GM12878 (cell line): ENCODE data around the gene YIPF4. TPM values are rescaled to one million over a fixed set of nuclear protein-coding genes. Genes with fewer than 3 reads are reported as not detected.
A peak's percentile ranks its signal among the peaks of the same experiment; 100 is the strongest.
"Not testable (repeated sequence)": the region's sequence is repeated elsewhere in the genome, so short reads cannot be mapped to it uniquely, and the experiment has no call there.

Experiments used
- ATAC-seq: fragments of 200-7000 bp; cut with Tn5 transposase; 3 replicates; pipeline ENCODE4 v1.9.1; 2020; ENCODE audit warnings: mild to moderate bottlenecking, moderate library complexity
- BruUV-seq: library from RNA; stranded (reverse); fragments of 400-500 nt; replicated peaks from 2 replicates; lab custom pipeline; 2021; lab: Mats Ljungman, UMichigan
- CTCF ChIA-PET: fragments of 300-600 bp; sonication (Branson Sonifier 250); formaldehyde crosslinking; extraction: SDS; loops from one replicate; lab custom pipeline; 2021; ENCODE audit warnings: inconsistent platforms; lab: Yijun Ruan, JAX
- POLR2A ChIA-PET: fragments of 350-600 bp; formaldehyde crosslinking; extraction: SDS; loops from one replicate; lab custom pipeline; 2021; ENCODE audit warnings: inconsistent platforms; lab: Charles Lee
- RAD21 ChIA-PET: fragments of 300-600 bp; sonication (Branson Sonifier 250); formaldehyde crosslinking; loops from one replicate; lab custom pipeline; 2023; ENCODE audit warnings: antibody characterized with exemption; ENCODE audit not compliant: unreplicated experiment; lab: Charles Lee
- SMC1A ChIA-PET: fragments of 300-600 bp; sonication (Branson Sonifier 250); formaldehyde crosslinking; loops from one replicate; lab custom pipeline; 2023; ENCODE audit not compliant: unreplicated experiment, uncharacterized antibody; lab: Charles Lee
- DNase-seq: peaks from one replicate; pipeline ENCODE4 v3.0.0-alpha.2; 2011; ENCODE audit warnings: low read depth, low spot score
- FAIRE-seq: peaks from 3 replicates; lab custom pipeline; 2011; peaks lifted over from hg19 to GRCh38; lab: Jason Lieb, UNC
- H2AFZ ChIP-seq: 2 replicates; pipeline ENCODE4 v1.6.0; 2011; ENCODE audit warnings: low read depth, low read length, control low read depth; ENCODE audit not compliant: control insufficient read depth
- H3K27ac ChIP-seq: 2 replicates; pipeline ENCODE4 v1.5.1; 2011; ENCODE audit warnings: control low read depth; ENCODE audit not compliant: control insufficient read depth, insufficient read depth
- H3K27me3 ChIP-seq, 2 experiments: replicated peaks in 1 of 2; 2 replicates each; pipeline versions ENCODE4 v1.6.0 to v1.6.1; 2011; ENCODE audit warnings: low read length in 1 of 2; ENCODE audit not compliant: control insufficient read depth in 2 of 2, insufficient read depth in 2 of 2
- H3K36me3 ChIP-seq, 2 experiments: 2 replicates each; pipeline ENCODE4 v1.5.1; 2011; ENCODE audit warnings: low read length in 1 of 2; ENCODE audit not compliant: control insufficient read depth in 2 of 2, insufficient read depth in 2 of 2
- H3K4me1 ChIP-seq: 2 replicates; pipeline ENCODE4 v1.6.1; 2011; ENCODE audit warnings: mild to moderate bottlenecking, low read length, moderate library complexity, mixed read lengths; ENCODE audit not compliant: control insufficient read depth, insufficient read depth
- H3K4me2 ChIP-seq: 2 replicates; pipeline ENCODE4 v1.6.0; 2011; ENCODE audit warnings: control low read depth; ENCODE audit not compliant: control insufficient read depth, insufficient read depth
- H3K4me3 ChIP-seq: fragments of 200-600 bp; sonication (generic); 2 replicates; pipeline ENCODE4 v1.5.1; 2016
- H3K79me2 ChIP-seq: 2 replicates; pipeline ENCODE4 v1.6.0; 2011; ENCODE audit warnings: low read length; ENCODE audit not compliant: control insufficient read depth, insufficient read depth
- H3K9ac ChIP-seq: 2 replicates; pipeline ENCODE4 v1.8.0; 2011; ENCODE audit warnings: low read length, control low read depth, mixed read lengths; ENCODE audit not compliant: control insufficient read depth, insufficient read depth
- H3K9me3 ChIP-seq: replicated peaks from 3 replicates; pipeline ENCODE4 v1.5.1; 2011; ENCODE audit warnings: mild to moderate bottlenecking, low read length; ENCODE audit not compliant: control insufficient read depth, insufficient read depth
- H4K20me1 ChIP-seq: 2 replicates; pipeline ENCODE4 v1.6.0; 2011; ENCODE audit not compliant: control insufficient read depth, insufficient read depth
- NBN ChIP-seq: fragments of 450-650 bp; IDR thresholded peaks from 2 replicates; pipeline ENCODE4 v1.6.1; 2016
- WGBS: methylation state at CpG from one replicate; pipeline ENCODE4 v1.1.6; 2016; ENCODE audit warnings: low lambda C conversion rate; ENCODE audit not compliant: insufficient replicate concordance, insufficient coverage; ENCODE audit errors: missing lambda C conversion rate; 5-methylcytosine and 5-hydroxymethylcytosine counted together
- in situ Hi-C: fragments of 300-500 bp; cut with MboI; formaldehyde crosslinking; loops from 9 replicates; pipeline ENCODE4 v1.14.3; 2018; ENCODE audit warnings: mixed read lengths
- intact Hi-C: fragments of 100-400 bp; cut with micrococcal nuclease; formaldehyde crosslinking; loops from one replicate; pipeline ENCODE4 v1.14.2; 2022; ENCODE audit not compliant: unreplicated experiment
- polyA plus RNA-seq, 11 experiments: library from polyadenylated mRNA; depleted of rRNA in 4 of 11; unstranded in 6 of 11; stranded (reverse) in 5 of 11; fragments of >200 nt; fragmentation: Nextera tagmentation in 4 of 11; fragmentation: Illumina TruSeq in 1 of 11; extraction: Ambion mirVana in 4 of 11; extraction: Trizol in 1 of 11; gene quantifications; 1 replicate in 1 of 11; 2 replicates in 10 of 11; pipeline versions ENCODE4 v1.2.1 to v1.2.3, GENCODE V29; 2011 to 2016; ENCODE audit warnings: inconsistent platforms in 2 of 11, missing spikeins in 2 of 11, low read depth in 1 of 11
- total RNA-seq, 4 experiments: library from RNA; depleted of rRNA in 3 of 4; stranded (reverse); fragments of >200 nt in 3 of 4; fragmentation: Illumina TruSeq in 1 of 4; extraction: Trizol in 1 of 4; gene quantifications; 2 replicates each; pipeline versions ENCODE4 v1.2.1 to v1.2.3, GENCODE V29; 2013 to 2021

YIPF4 gene
- total and polyA plus RNA-seq, 10 of the 15 experiments (the other 5 are each of a cell fraction or from before 2014, with no cell fraction given), result 2.8 to 60.4 (median 11.1) TPM

GRCh38 chr2:32364290-32364689, 86.6 kb downstream of the YIPF4 start:
- intact Hi-C loops, result loop anchor here (10.0 kb wide), 1 partner anchor 1131 kb away; no protein-coding TSS in a partner anchor

GRCh38 chr2:32365679-32366078, 88.0 kb downstream of the YIPF4 start:
- H2AFZ ChIP-seq, SMC1A ChIA-PET, H3K9ac ChIP-seq, H4K20me1 ChIP-seq, FAIRE-seq, RAD21 ChIA-PET, H3K36me3 ChIP-seq, in situ Hi-C loops, H3K9me3 ChIP-seq, H3K27me3 ChIP-seq, H3K4me1 ChIP-seq, ATAC-seq, H3K27ac ChIP-seq, H3K4me2 ChIP-seq, H3K4me3 ChIP-seq, BruUV-seq, DNase-seq: not testable (repeated sequence)
- intact Hi-C loops, result loop anchor here (10.0 kb wide), 1 partner anchor 1129 kb away; no protein-coding TSS in a partner anchor
- H3K79me2 ChIP-seq, result peaks cover 94% of the 10 kb centered on the region
- ChIA-PET CTCF (interaction anchor here (1.1 kb wide), 1 partner anchor 13 kb away, joined by 3 read pairs; no protein-coding TSS in a partner anchor), POLR2A (interaction anchor here (0.6 to 0.7 kb wide), 2 partner anchors 96 to 98 kb away, joined by 5 to 6 read pairs; no protein-coding TSS in a partner anchor)
- WGBS, result 98% methylated on average over 3 of the region's 3 CpGs

More at GRCh38 chr2:32364290-32364689, 86.6 kb downstream of the YIPF4 start:
- H3K4me2 ChIP-seq, H3K9ac ChIP-seq, H4K20me1 ChIP-seq, H3K4me3 ChIP-seq, H3K9me3 ChIP-seq, BruUV-seq, DNase-seq, SMC1A ChIA-PET, H2AFZ ChIP-seq, ATAC-seq, H3K27ac ChIP-seq, H3K27me3 ChIP-seq, RAD21 ChIA-PET, in situ Hi-C loops, H3K4me1 ChIP-seq, FAIRE-seq, H3K36me3 ChIP-seq: not testable (repeated sequence)
- ChIA-PET CTCF (interaction anchor here (0.6 kb wide), 1 partner anchor 388 kb away, joined by 3 read pairs; no protein-coding TSS in a partner anchor), POLR2A (interaction anchor here (0.6 kb wide), 1 partner anchor 84 kb away, joined by 3 read pairs; no protein-coding TSS in a partner anchor)
- H3K79me2 ChIP-seq, result peaks cover 96% of the 10 kb centered on the region
- TF ChIP-seq NBN, result 0 out of 2 replicates have a peak, but pooled peaks have one; percentile 15
- WGBS, result 96% methylated on average over 9 of the region's 9 CpGs

Other genes starting within 250 kb of the YIPF4 start
- gene DPY30, start 238.1 kb upstream of the YIPF4 start, total RNA-seq (2014; rRNA removed), result 45.8 and 55.9 TPM in 2 replicates
- gene DPY30, start 238.1 kb upstream of the YIPF4 start, total RNA-seq (2014; rRNA removed; fragmentation: Illumina TruSeq; extraction: Trizol), result 65.3 and 68.6 TPM in 2 replicates
- gene DPY30, start 238.1 kb upstream of the YIPF4 start, total RNA-seq (2021), result 50.3 and 55.9 TPM in 2 replicates
- gene DPY30, start 238.1 kb upstream of the YIPF4 start, polyA plus RNA-seq (2011; rRNA removed), result 95.0 and 148 TPM in 2 replicates
- gene DPY30, start 238.1 kb upstream of the YIPF4 start, polyA plus RNA-seq (2014; fragmentation: Illumina TruSeq; extraction: Trizol), result 83.4 and 103 TPM in 2 replicates
- 100 to 1,000 TPM; 287 to 307 TPM for gene DPY30, start 238.1 kb upstream of the YIPF4 start, polyA plus RNA-seq (2014; fragmentation: Nextera tagmentation; extraction: Ambion mirVana)
- 49.9 and 63.9 TPM in 2 replicates for gene DPY30, start 238.1 kb upstream of the YIPF4 start, polyA plus RNA-seq (2014; rRNA removed)
- gene DPY30, start 238.1 kb upstream of the YIPF4 start, polyA plus RNA-seq (2016; fragmentation: Nextera tagmentation; extraction: Ambion mirVana), result 100 to 1,000 TPM; 149 to 161 TPM
- 14.3 and 16.9 TPM in 2 replicates for gene SPAST, start 214.3 kb upstream of the YIPF4 start, total RNA-seq (2014; rRNA removed)
- gene SPAST, start 214.3 kb upstream of the YIPF4 start, total RNA-seq (2014; rRNA removed; fragmentation: Illumina TruSeq; extraction: Trizol), result 18.0 and 21.3 TPM in 2 replicates
- 13.9 and 16.0 TPM in 2 replicates for gene SPAST, start 214.3 kb upstream of the YIPF4 start, total RNA-seq (2021)
- 10.9 and 17.9 TPM in 2 replicates for gene SPAST, start 214.3 kb upstream of the YIPF4 start, polyA plus RNA-seq (2011; rRNA removed)
- gene SPAST, start 214.3 kb upstream of the YIPF4 start, polyA plus RNA-seq (2014; fragmentation: Illumina TruSeq; extraction: Trizol), result 15.6 and 19.6 TPM in 2 replicates
- 1 to 10 TPM; 4.3 to 8.4 TPM for gene SPAST, start 214.3 kb upstream of the YIPF4 start, polyA plus RNA-seq (2014; fragmentation: Nextera tagmentation; extraction: Ambion mirVana)
- 7.1 and 8.5 TPM in 2 replicates for gene SPAST, start 214.3 kb upstream of the YIPF4 start, polyA plus RNA-seq (2014; rRNA removed)
- gene SPAST, start 214.3 kb upstream of the YIPF4 start, polyA plus RNA-seq (2016; fragmentation: Nextera tagmentation; extraction: Ambion mirVana), result 1 to 10 TPM; 7.7 to 9.1 TPM
- gene SLC30A6, start 112.0 kb upstream of the YIPF4 start, total RNA-seq (2014; rRNA removed), result 15.6 and 20.4 TPM in 2 replicates
- 15.7 and 16.3 TPM in 2 replicates for gene SLC30A6, start 112.0 kb upstream of the YIPF4 start, total RNA-seq (2014; rRNA removed; fragmentation: Illumina TruSeq; extraction: Trizol)
- gene SLC30A6, start 112.0 kb upstream of the YIPF4 start, total RNA-seq (2021), result 15.3 and 15.4 TPM in 2 replicates
- 22.7 and 34.3 TPM in 2 replicates for gene SLC30A6, start 112.0 kb upstream of the YIPF4 start, polyA plus RNA-seq (2011; rRNA removed)
- 15.6 and 18.9 TPM in 2 replicates for gene SLC30A6, start 112.0 kb upstream of the YIPF4 start, polyA plus RNA-seq (2014; fragmentation: Illumina TruSeq; extraction: Trizol)
- 1 to 10 TPM; 6.4 to 6.6 TPM for gene SLC30A6, start 112.0 kb upstream of the YIPF4 start, polyA plus RNA-seq (2014; fragmentation: Nextera tagmentation; extraction: Ambion mirVana)
- 8.9 and 10.6 TPM in 2 replicates for gene SLC30A6, start 112.0 kb upstream of the YIPF4 start, polyA plus RNA-seq (2014; rRNA removed)
- 10 to 100 TPM; 15.6 to 17.8 TPM for gene SLC30A6, start 112.0 kb upstream of the YIPF4 start, polyA plus RNA-seq (2016; fragmentation: Nextera tagmentation; extraction: Ambion mirVana)
- gene NLRC4, start 13.0 kb upstream of the YIPF4 start, total RNA-seq (2014; rRNA removed), result 0.33 and 0.45 TPM in 2 replicates
- gene NLRC4, start 13.0 kb upstream of the YIPF4 start, total RNA-seq (2014; rRNA removed; fragmentation: Illumina TruSeq; extraction: Trizol), result 0.51 and 0.58 TPM in 2 replicates
- gene NLRC4, start 13.0 kb upstream of the YIPF4 start, total RNA-seq (2021), result 0.40 and 0.54 TPM in 2 replicates
- gene NLRC4, start 13.0 kb upstream of the YIPF4 start, polyA plus RNA-seq (2011; rRNA removed), result 0.01 and 0.03 TPM in 2 replicates
- 0.38 and 0.54 TPM in 2 replicates for gene NLRC4, start 13.0 kb upstream of the YIPF4 start, polyA plus RNA-seq (2014; fragmentation: Illumina TruSeq; extraction: Trizol)
- gene NLRC4, start 13.0 kb upstream of the YIPF4 start, polyA plus RNA-seq (2014; fragmentation: Nextera tagmentation; extraction: Ambion mirVana), result under 1 TPM; 0.26 to 0.40 TPM
- 0.18 and 0.41 TPM in 2 replicates for gene NLRC4, start 13.0 kb upstream of the YIPF4 start, polyA plus RNA-seq (2014; rRNA removed)
- under 1 TPM; 0.09 to 0.40 TPM for gene NLRC4, start 13.0 kb upstream of the YIPF4 start, polyA plus RNA-seq (2016; fragmentation: Nextera tagmentation; extraction: Ambion mirVana)
- gene BIRC6, start 79.1 kb downstream of the YIPF4 start, total RNA-seq (2014; rRNA removed), result 101 and 118 TPM in 2 replicates
- gene BIRC6, start 79.1 kb downstream of the YIPF4 start, total RNA-seq (2014; rRNA removed; fragmentation: Illumina TruSeq; extraction: Trizol), result 118 and 119 TPM in 2 replicates
- 86.5 and 90.1 TPM in 2 replicates for gene BIRC6, start 79.1 kb downstream of the YIPF4 start, total RNA-seq (2021)
- gene BIRC6, start 79.1 kb downstream of the YIPF4 start, polyA plus RNA-seq (2011; rRNA removed), result 95.0 and 106 TPM in 2 replicates
- gene BIRC6, start 79.1 kb downstream of the YIPF4 start, polyA plus RNA-seq (2014; fragmentation: Illumina TruSeq; extraction: Trizol), result 59.7 and 63.7 TPM in 2 replicates
- gene BIRC6, start 79.1 kb downstream of the YIPF4 start, polyA plus RNA-seq (2014; fragmentation: Nextera tagmentation; extraction: Ambion mirVana), result 10 to 100 TPM; 18.8 to 30.9 TPM
- gene BIRC6, start 79.1 kb downstream of the YIPF4 start, polyA plus RNA-seq (2014; rRNA removed), result 44.8 and 50.2 TPM in 2 replicates
- gene BIRC6, start 79.1 kb downstream of the YIPF4 start, polyA plus RNA-seq (2016; fragmentation: Nextera tagmentation; extraction: Ambion mirVana), result 10 to 100 TPM; 30.1 to 34.6 TPM